GM12878 (cell line): Measurements from ENCODE around the gene KIZ. TPM values are rescaled to one million over a fixed set of nuclear protein-coding genes. Genes with fewer than 3 reads are reported as not detected.
A peak's percentile ranks its signal among the peaks of the same experiment; 100 is the strongest.

Experiments used
- ATAC-seq: fragments of 200-7000 bp; cut with Tn5 transposase; 3 replicates; pipeline ENCODE4 v1.9.1; 2020; ENCODE audit warnings: mild to moderate bottlenecking, moderate library complexity
- BruUV-seq: library from RNA; stranded (reverse); fragments of 400-500 nt; replicated peaks from 2 replicates; lab custom pipeline; 2021; lab: Mats Ljungman, UMichigan
- CTCF ChIA-PET: fragments of 300-600 bp; sonication (Branson Sonifier 250); formaldehyde crosslinking; extraction: SDS; loops from one replicate; lab custom pipeline; 2021; ENCODE audit warnings: inconsistent platforms; lab: Yijun Ruan, JAX
- POLR2A ChIA-PET: fragments of 350-600 bp; formaldehyde crosslinking; extraction: SDS; loops from one replicate; lab custom pipeline; 2021; ENCODE audit warnings: inconsistent platforms; lab: Charles Lee
- RAD21 ChIA-PET: fragments of 300-600 bp; sonication (Branson Sonifier 250); formaldehyde crosslinking; loops from one replicate; lab custom pipeline; 2023; ENCODE audit warnings: antibody characterized with exemption; ENCODE audit not compliant: unreplicated experiment; lab: Charles Lee
- SMC1A ChIA-PET: fragments of 300-600 bp; sonication (Branson Sonifier 250); formaldehyde crosslinking; loops from one replicate; lab custom pipeline; 2023; ENCODE audit not compliant: unreplicated experiment, uncharacterized antibody; lab: Charles Lee
- DNase-seq: peaks from one replicate; pipeline ENCODE4 v3.0.0-alpha.2; 2011; ENCODE audit warnings: low read depth, low spot score
- FAIRE-seq: peaks from 3 replicates; lab custom pipeline; 2011; peaks lifted over from hg19 to GRCh38; lab: Jason Lieb, UNC
- H2AFZ ChIP-seq: 2 replicates; pipeline ENCODE4 v1.6.0; 2011; ENCODE audit warnings: low read depth, low read length, control low read depth; ENCODE audit not compliant: control insufficient read depth
- H3K27ac ChIP-seq: 2 replicates; pipeline ENCODE4 v1.5.1; 2011; ENCODE audit warnings: control low read depth; ENCODE audit not compliant: control insufficient read depth, insufficient read depth
- H3K27me3 ChIP-seq, 2 experiments: replicated peaks in 1 of 2; 2 replicates each; pipeline versions ENCODE4 v1.6.0 to v1.6.1; 2011; ENCODE audit warnings: low read length in 1 of 2; ENCODE audit not compliant: control insufficient read depth in 2 of 2, insufficient read depth in 2 of 2
- H3K36me3 ChIP-seq, 2 experiments: 2 replicates each; pipeline ENCODE4 v1.5.1; 2011; ENCODE audit warnings: low read length in 1 of 2; ENCODE audit not compliant: control insufficient read depth in 2 of 2, insufficient read depth in 2 of 2
- H3K4me1 ChIP-seq: 2 replicates; pipeline ENCODE4 v1.6.1; 2011; ENCODE audit warnings: mild to moderate bottlenecking, low read length, moderate library complexity, mixed read lengths; ENCODE audit not compliant: control insufficient read depth, insufficient read depth
- H3K4me2 ChIP-seq: 2 replicates; pipeline ENCODE4 v1.6.0; 2011; ENCODE audit warnings: control low read depth; ENCODE audit not compliant: control insufficient read depth, insufficient read depth
- H3K4me3 ChIP-seq: fragments of 200-600 bp; sonication (generic); 2 replicates; pipeline ENCODE4 v1.5.1; 2016
- H3K79me2 ChIP-seq: 2 replicates; pipeline ENCODE4 v1.6.0; 2011; ENCODE audit warnings: low read length; ENCODE audit not compliant: control insufficient read depth, insufficient read depth
- H3K9ac ChIP-seq: 2 replicates; pipeline ENCODE4 v1.8.0; 2011; ENCODE audit warnings: low read length, control low read depth, mixed read lengths; ENCODE audit not compliant: control insufficient read depth, insufficient read depth
- H3K9me3 ChIP-seq: replicated peaks from 3 replicates; pipeline ENCODE4 v1.5.1; 2011; ENCODE audit warnings: mild to moderate bottlenecking, low read length; ENCODE audit not compliant: control insufficient read depth, insufficient read depth
- H4K20me1 ChIP-seq: 2 replicates; pipeline ENCODE4 v1.6.0; 2011; ENCODE audit not compliant: control insufficient read depth, insufficient read depth
- DPF2 ChIP-seq: fragments of 450-650 bp; IDR thresholded peaks from 2 replicates; pipeline ENCODE4 v1.6.1; 2017; ENCODE audit warnings: mild to moderate bottlenecking
- GATAD2B ChIP-seq: fragments of 450-650 bp; conservative IDR thresholded peaks from 2 replicates; pipeline ENCODE4 v1.6.1; 2017; ENCODE audit warnings: low read depth, mild to moderate bottlenecking, moderate library complexity
- KLF5 ChIP-seq: fragments of 450-650 bp; IDR thresholded peaks from 2 replicates; pipeline ENCODE4 v1.6.1; 2014; ENCODE audit warnings: mild to moderate bottlenecking; ENCODE audit not compliant: partially characterized antibody
- NFYB ChIP-seq: IDR thresholded peaks from 2 replicates; pipeline ENCODE4 v1.6.1; 2011; ENCODE audit warnings: low read depth, mild to moderate bottlenecking, low read length, improper control_type of control experiment, moderate library complexity; ENCODE audit not compliant: insufficient read depth
- PML ChIP-seq: IDR thresholded peaks from 2 replicates; pipeline ENCODE4 v1.6.1; 2012; ENCODE audit warnings: low read length, inconsistent platforms
- POLR2AphosphoS5 ChIP-seq: IDR thresholded peaks from 2 replicates; pipeline ENCODE4 v1.6.1; 2011; ENCODE audit warnings: mild to moderate bottlenecking, low read length, inconsistent platforms
- RCOR1 ChIP-seq: conservative IDR thresholded peaks from 2 replicates; pipeline ENCODE4 v1.6.1; 2012; ENCODE audit warnings: low read depth, low read length, improper control_type of control experiment
- RUNX3 ChIP-seq: IDR thresholded peaks from 2 replicates; pipeline ENCODE4 v1.6.1; 2012; ENCODE audit warnings: low read length, inconsistent platforms
- SMAD1 ChIP-seq: fragments of 450-650 bp; IDR thresholded peaks from 2 replicates; pipeline ENCODE4 v1.6.1; 2018; ENCODE audit warnings: mild to moderate bottlenecking, low read depth; ENCODE audit not compliant: partially characterized antibody
- SPI1 ChIP-seq: IDR thresholded peaks from 2 replicates; pipeline ENCODE4 v1.6.1; 2011; ENCODE audit warnings: low read depth, mild to moderate bottlenecking, low read length, moderate library complexity, borderline replicate concordance; ENCODE audit not compliant: insufficient read depth
- WGBS: methylation state at CpG from one replicate; pipeline ENCODE4 v1.1.6; 2016; ENCODE audit warnings: low lambda C conversion rate; ENCODE audit not compliant: insufficient replicate concordance, insufficient coverage; ENCODE audit errors: missing lambda C conversion rate; 5-methylcytosine and 5-hydroxymethylcytosine counted together
- in situ Hi-C: fragments of 300-500 bp; cut with MboI; formaldehyde crosslinking; loops from 9 replicates; pipeline ENCODE4 v1.14.3; 2018; ENCODE audit warnings: mixed read lengths
- intact Hi-C: fragments of 100-400 bp; cut with micrococcal nuclease; formaldehyde crosslinking; loops from one replicate; pipeline ENCODE4 v1.14.2; 2022; ENCODE audit not compliant: unreplicated experiment
- polyA plus RNA-seq, 11 experiments: library from polyadenylated mRNA; depleted of rRNA in 4 of 11; unstranded in 6 of 11; stranded (reverse) in 5 of 11; fragments of >200 nt; fragmentation: Nextera tagmentation in 4 of 11; fragmentation: Illumina TruSeq in 1 of 11; extraction: Ambion mirVana in 4 of 11; extraction: Trizol in 1 of 11; gene quantifications; 1 replicate in 1 of 11; 2 replicates in 10 of 11; pipeline versions ENCODE4 v1.2.1 to v1.2.3, GENCODE V29; 2011 to 2016; ENCODE audit warnings: inconsistent platforms in 2 of 11, missing spikeins in 2 of 11, low read depth in 1 of 11
- total RNA-seq, 4 experiments: library from RNA; depleted of rRNA in 3 of 4; stranded (reverse); fragments of >200 nt in 3 of 4; fragmentation: Illumina TruSeq in 1 of 4; extraction: Trizol in 1 of 4; gene quantifications; 2 replicates each; pipeline versions ENCODE4 v1.2.1 to v1.2.3, GENCODE V29; 2013 to 2021
- TF ChIP-seq, protein P1 (sequence below): fragments of 450-650 bp; IDR thresholded peaks from 2 replicates; pipeline ENCODE4 v1.6.1; 2017; ENCODE audit warnings: borderline replicate concordance
- TF ChIP-seq, protein P2 (sequence below): fragments of 450-650 bp; IDR thresholded peaks from 2 replicates; pipeline ENCODE4 v1.6.1; 2018; ENCODE audit warnings: mild to moderate bottlenecking, low read depth, moderate library complexity; ENCODE audit not compliant: partially characterized antibody

KIZ gene
- total and polyA plus RNA-seq, 10 of the 15 experiments (the other 5 are each of a cell fraction or from before 2014, with no cell fraction given): 2.7 to 11.0 (median 7.3) TPM

DNA sequence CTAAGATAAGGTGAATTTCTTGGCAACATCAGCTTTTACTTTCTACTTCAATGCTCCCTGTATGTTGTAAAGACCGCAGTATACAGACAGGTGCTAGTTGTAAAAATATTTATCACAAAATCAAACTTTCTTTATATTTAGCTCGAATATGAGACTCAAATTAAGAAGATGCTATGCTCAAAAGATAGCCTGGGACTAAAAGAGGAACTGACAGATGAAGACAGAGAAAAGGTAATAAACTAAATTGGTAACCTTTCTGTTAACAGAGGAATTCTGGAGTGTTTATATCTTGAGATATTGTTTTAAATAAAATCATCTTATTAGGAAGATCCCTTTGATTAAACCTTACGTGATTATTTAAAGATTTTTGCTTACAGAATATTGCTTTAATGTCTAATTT, 19.5 kb downstream of the KIZ start:
- no peaks in the 10 kb centered on the region for H4K20me1 ChIP-seq
- intact Hi-C loops (no loop called here), in situ Hi-C loops (loop anchor here (10.0 kb wide), 1 partner anchor 59 kb away; no protein-coding TSS in a partner anchor)
- H3K4me2 ChIP-seq: no peak overlapping the region
- POLR2A ChIA-PET: no interaction called here
- ATAC-seq: no peak
- 85% methylated on average over 3 of the region's 3 CpGs for WGBS
- no peaks in the 10 kb centered on the region for H3K36me3 ChIP-seq
- no peak overlapping the region for H3K27ac ChIP-seq
- H2AFZ ChIP-seq: no peak overlapping the region
- H3K79me2 ChIP-seq: no peaks in the 10 kb centered on the region
- no peak overlapping the region for H3K9ac ChIP-seq
- no peak for DNase-seq
- no peaks in the 10 kb centered on the region; a peak in 1 of 4 replicates for H3K27me3 ChIP-seq
- SMC1A ChIA-PET: no interaction called here
- no peaks in the 10 kb centered on the region for H3K9me3 ChIP-seq
- BruUV-seq: no TSS peak
- 0 out of 2 replicates have a peak, but pooled peaks have one; percentile 3 for TF ChIP-seq SPI1
- no peak for TF ChIP-seq KLF5
- CTCF ChIA-PET: no interaction called here
- RAD21 ChIA-PET: no interaction called here
- FAIRE-seq: no peak
- no peak overlapping the region for H3K4me3 ChIP-seq
- no peaks in the 10 kb centered on the region for H3K4me1 ChIP-seq

- H4K20me1 ChIP-seq: no peaks in the 10 kb centered on the region
- in situ Hi-C loops: loop anchor here (10.0 kb wide), 1 partner anchor 59 kb away; no protein-coding TSS in a partner anchor
- no peak overlapping the region for H3K4me3 ChIP-seq
- 95% methylated on average over 4 of the region's 4 CpGs for WGBS
- no peaks in the 10 kb centered on the region for H3K4me1 ChIP-seq
- ATAC-seq (no peak), FAIRE-seq (no peak), DNase-seq (no peak)
- CTCF ChIA-PET: no interaction called here
- intact Hi-C loops: no loop called here
- SMC1A ChIA-PET: interaction anchor here (1.2 kb wide), 1 partner anchor 10 kb away, joined by 3 read pairs; no protein-coding TSS in a partner anchor
- RAD21 ChIA-PET: no interaction called here
- BruUV-seq: no TSS peak
- no peak overlapping the region for H3K9ac ChIP-seq
- H3K4me2 ChIP-seq: no peak overlapping the region
- no peaks in the 10 kb centered on the region for H3K79me2 ChIP-seq
- no peak overlapping the region for H3K27ac ChIP-seq
- H3K36me3 ChIP-seq: no peaks in the 10 kb centered on the region
- no peaks in the 10 kb centered on the region for H3K9me3 ChIP-seq
- POLR2A ChIA-PET: no interaction called here
- H3K27me3 ChIP-seq: no peaks in the 10 kb centered on the region; a peak in 1 of 4 replicates
- no peak overlapping the region for H2AFZ ChIP-seq
- TF ChIP-seq POLR2AphosphoS5 (no peak), PML (no peak), GATAD2B (no peak), DPF2 (no peak), NFYB (no peak), RCOR1 (no peak), SMAD1 (no peak), RUNX3 (no peak)
- TF ChIP-seq, protein P1, sequence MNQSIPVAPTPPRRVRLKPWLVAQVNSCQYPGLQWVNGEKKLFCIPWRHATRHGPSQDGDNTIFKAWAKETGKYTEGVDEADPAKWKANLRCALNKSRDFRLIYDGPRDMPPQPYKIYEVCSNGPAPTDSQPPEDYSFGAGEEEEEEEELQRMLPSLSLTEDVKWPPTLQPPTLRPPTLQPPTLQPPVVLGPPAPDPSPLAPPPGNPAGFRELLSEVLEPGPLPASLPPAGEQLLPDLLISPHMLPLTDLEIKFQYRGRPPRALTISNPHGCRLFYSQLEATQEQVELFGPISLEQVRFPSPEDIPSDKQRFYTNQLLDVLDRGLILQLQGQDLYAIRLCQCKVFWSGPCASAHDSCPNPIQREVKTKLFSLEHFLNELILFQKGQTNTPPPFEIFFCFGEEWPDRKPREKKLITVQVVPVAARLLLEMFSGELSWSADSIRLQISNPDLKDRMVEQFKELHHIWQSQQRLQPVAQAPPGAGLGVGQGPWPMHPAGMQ: no peak
- TF ChIP-seq, protein P2, sequence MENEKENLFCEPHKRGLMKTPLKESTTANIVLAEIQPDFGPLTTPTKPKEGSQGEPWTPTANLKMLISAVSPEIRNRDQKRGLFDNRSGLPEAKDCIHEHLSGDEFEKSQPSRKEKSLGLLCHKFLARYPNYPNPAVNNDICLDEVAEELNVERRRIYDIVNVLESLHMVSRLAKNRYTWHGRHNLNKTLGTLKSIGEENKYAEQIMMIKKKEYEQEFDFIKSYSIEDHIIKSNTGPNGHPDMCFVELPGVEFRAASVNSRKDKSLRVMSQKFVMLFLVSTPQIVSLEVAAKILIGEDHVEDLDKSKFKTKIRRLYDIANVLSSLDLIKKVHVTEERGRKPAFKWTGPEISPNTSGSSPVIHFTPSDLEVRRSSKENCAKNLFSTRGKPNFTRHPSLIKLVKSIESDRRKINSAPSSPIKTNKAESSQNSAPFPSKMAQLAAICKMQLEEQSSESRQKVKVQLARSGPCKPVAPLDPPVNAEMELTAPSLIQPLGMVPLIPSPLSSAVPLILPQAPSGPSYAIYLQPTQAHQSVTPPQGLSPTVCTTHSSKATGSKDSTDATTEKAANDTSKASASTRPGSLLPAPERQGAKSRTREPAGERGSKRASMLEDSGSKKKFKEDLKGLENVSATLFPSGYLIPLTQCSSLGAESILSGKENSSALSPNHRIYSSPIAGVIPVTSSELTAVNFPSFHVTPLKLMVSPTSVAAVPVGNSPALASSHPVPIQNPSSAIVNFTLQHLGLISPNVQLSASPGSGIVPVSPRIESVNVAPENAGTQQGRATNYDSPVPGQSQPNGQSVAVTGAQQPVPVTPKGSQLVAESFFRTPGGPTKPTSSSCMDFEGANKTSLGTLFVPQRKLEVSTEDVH: no peak
Observed at GRCh38 chr20:21146215-21146614, 20.3 kb downstream of the KIZ start.
